DND-41 (cell line): ENCODE results near the gene PDE4D.

Source experiments
- EZH2 ChIP-seq: IDR thresholded peaks from 3 replicates; pipeline ENCODE4 v1.6.1; 2012; ENCODE audit warnings: borderline replicate concordance, low read depth, mild to moderate bottlenecking, moderate library complexity, low read length, inconsistent platforms; ENCODE audit not compliant: severe bottlenecking
- TF ChIP-seq, protein P1 (sequence below): IDR thresholded peaks from 2 replicates; pipeline ENCODE4 v1.5.1; 2012; ENCODE audit warnings: borderline replicate concordance, low read length, moderate library complexity, mild to moderate bottlenecking; ENCODE audit not compliant: poor library complexity, severe bottlenecking; ENCODE audit errors: extremely low read depth

DNA sequence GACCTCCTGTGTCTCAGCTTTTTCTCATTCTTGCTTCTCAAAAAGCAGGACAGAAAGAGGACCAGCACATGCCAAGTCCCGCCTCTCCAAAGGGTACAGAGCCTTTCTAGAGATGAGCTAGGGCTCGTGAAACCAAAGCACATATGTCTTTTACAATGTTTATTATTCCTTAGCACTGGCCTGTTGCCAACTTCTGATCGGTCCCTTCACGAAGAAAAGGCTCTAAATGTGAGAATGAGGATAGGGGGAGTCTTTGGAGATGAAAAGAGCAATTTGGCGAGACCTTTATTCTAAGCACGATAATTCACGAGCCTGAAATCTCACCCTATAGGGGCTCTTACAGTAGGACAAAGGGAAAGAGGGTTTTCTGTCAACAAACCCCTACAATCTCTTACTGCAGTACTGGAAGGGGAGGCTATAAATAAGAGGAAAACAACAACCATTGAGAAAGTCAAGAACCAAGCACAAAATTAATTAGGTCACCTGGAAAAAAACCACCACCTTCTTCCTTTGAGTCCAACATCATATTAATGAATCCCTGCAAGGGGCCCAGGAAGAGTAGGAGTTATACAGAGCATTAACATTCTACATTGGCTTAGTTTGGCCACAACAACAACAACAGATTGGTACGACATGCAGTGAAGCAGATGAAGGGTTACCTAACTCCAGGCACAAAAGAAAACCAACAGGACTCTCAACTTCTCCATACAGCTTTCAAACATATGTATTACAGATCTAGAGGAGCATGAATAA is 309.5 kb downstream of the PDE4D start:
- TF ChIP-seq, protein P1, sequence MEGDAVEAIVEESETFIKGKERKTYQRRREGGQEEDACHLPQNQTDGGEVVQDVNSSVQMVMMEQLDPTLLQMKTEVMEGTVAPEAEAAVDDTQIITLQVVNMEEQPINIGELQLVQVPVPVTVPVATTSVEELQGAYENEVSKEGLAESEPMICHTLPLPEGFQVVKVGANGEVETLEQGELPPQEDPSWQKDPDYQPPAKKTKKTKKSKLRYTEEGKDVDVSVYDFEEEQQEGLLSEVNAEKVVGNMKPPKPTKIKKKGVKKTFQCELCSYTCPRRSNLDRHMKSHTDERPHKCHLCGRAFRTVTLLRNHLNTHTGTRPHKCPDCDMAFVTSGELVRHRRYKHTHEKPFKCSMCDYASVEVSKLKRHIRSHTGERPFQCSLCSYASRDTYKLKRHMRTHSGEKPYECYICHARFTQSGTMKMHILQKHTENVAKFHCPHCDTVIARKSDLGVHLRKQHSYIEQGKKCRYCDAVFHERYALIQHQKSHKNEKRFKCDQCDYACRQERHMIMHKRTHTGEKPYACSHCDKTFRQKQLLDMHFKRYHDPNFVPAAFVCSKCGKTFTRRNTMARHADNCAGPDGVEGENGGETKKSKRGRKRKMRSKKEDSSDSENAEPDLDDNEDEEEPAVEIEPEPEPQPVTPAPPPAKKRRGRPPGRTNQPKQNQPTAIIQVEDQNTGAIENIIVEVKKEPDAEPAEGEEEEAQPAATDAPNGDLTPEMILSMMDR: no peak
- TF ChIP-seq EZH2: no peak
